CD4-positive, CD25-positive, alpha-beta regulatory T cell (primary cell): ENCODE measurements around the gene HRG. TPM values are rescaled to one million over a fixed set of nuclear protein-coding genes. Genes with fewer than 3 reads are reported as not detected.

Source experiments
- ATAC-seq, 2 donors: fragments of 150-1000 bp; cut with Tn5 transposase; one replicate each; pipeline ENCODE4 v1.10.0; 2021; ENCODE audit warnings: low read depth in 2 of 2, moderate number of reproducible peaks in 2 of 2, moderate library complexity in 1 of 2
- DNase-seq, 3 donors: peaks; one replicate each; pipeline versions ENCODE4 v3.0.0 to v3.0.0-alpha.2; 2012 to 2022; ENCODE audit warnings: mixed read lengths in 1 of 3
- H3K27ac ChIP-seq: one replicate; pipeline ENCODE4 v1.7.0; 2013; ENCODE audit warnings: mild to moderate bottlenecking, low read length; ENCODE audit not compliant: insufficient read depth, poor library complexity, severe bottlenecking
- H3K27me3 ChIP-seq: one replicate; pipeline ENCODE4 v1.7.0; 2013; ENCODE audit warnings: low read length; ENCODE audit not compliant: control insufficient read depth, insufficient read depth
- H3K36me3 ChIP-seq: one replicate; pipeline ENCODE4 v1.7.0; 2013; ENCODE audit warnings: mild to moderate bottlenecking, low read length, moderate library complexity; ENCODE audit not compliant: control insufficient read depth, insufficient read depth
- H3K4me1 ChIP-seq: 2 replicates; pipeline ENCODE4 v1.7.0; 2013; ENCODE audit warnings: mild to moderate bottlenecking, low read length; ENCODE audit not compliant: insufficient read depth, control insufficient read depth, poor library complexity, severe bottlenecking
- H3K4me3 ChIP-seq: one replicate; pipeline ENCODE4 v1.7.0; 2013; ENCODE audit warnings: low read depth, mild to moderate bottlenecking, low read length, moderate library complexity
- H3K9me3 ChIP-seq, 2 experiments: 1 replicate in 1 of 2; 2 replicates in 1 of 2; pipeline ENCODE4 v1.7.0; 2013; ENCODE audit warnings: low read length in 2 of 2, mild to moderate bottlenecking in 1 of 2, moderate library complexity in 1 of 2; ENCODE audit not compliant: control insufficient read depth in 2 of 2
- H3K27ac Mint-ChIP-seq, 3 donors: one replicate each; pipeline ENCODE4 v1.8.0; 2020 to 2022; ENCODE audit warnings: mild to moderate bottlenecking in 3 of 3, mixed read lengths in 3 of 3, moderate library complexity in 2 of 3
- H3K27me3 Mint-ChIP-seq: one replicate; pipeline ENCODE4 v1.8.0; 2022; ENCODE audit warnings: mild to moderate bottlenecking, mixed read lengths
- H3K36me3 Mint-ChIP-seq: one replicate; pipeline ENCODE4 v1.8.0; 2020; ENCODE audit warnings: mixed read lengths
- H3K4me1 Mint-ChIP-seq, 4 donors: one replicate each; pipeline ENCODE4 v1.8.0; 2020 to 2022; ENCODE audit warnings: mixed read lengths in 4 of 4, mild to moderate bottlenecking in 1 of 4
- H3K4me3 Mint-ChIP-seq, 4 donors: one replicate each; pipeline ENCODE4 v1.8.0; 2020 to 2022; ENCODE audit warnings: mild to moderate bottlenecking in 4 of 4, mixed read lengths in 4 of 4, moderate library complexity in 3 of 4
- H3K9me3 Mint-ChIP-seq, 7 donors: one replicate each; pipeline ENCODE4 v1.8.0; 2020 to 2022; ENCODE audit warnings: mixed read lengths in 7 of 7, mild to moderate bottlenecking in 3 of 7, moderate library complexity in 2 of 7
- polyA plus RNA-seq, 4 donors: library from polyadenylated mRNA; unstranded; fragments of 300-500 nt; fragmentation: Illumina TruSeq; gene quantifications; one replicate each; pipeline ENCODE4 v1.2.3, GENCODE V29; 2021
- total RNA-seq: library from RNA; stranded (reverse); gene quantifications from one replicate; pipeline ENCODE4 v1.2.3, GENCODE V29; 2022

Gene HRG
- total and polyA plus RNA-seq, 5 donors from 2014 or later: not detected

DNA sequence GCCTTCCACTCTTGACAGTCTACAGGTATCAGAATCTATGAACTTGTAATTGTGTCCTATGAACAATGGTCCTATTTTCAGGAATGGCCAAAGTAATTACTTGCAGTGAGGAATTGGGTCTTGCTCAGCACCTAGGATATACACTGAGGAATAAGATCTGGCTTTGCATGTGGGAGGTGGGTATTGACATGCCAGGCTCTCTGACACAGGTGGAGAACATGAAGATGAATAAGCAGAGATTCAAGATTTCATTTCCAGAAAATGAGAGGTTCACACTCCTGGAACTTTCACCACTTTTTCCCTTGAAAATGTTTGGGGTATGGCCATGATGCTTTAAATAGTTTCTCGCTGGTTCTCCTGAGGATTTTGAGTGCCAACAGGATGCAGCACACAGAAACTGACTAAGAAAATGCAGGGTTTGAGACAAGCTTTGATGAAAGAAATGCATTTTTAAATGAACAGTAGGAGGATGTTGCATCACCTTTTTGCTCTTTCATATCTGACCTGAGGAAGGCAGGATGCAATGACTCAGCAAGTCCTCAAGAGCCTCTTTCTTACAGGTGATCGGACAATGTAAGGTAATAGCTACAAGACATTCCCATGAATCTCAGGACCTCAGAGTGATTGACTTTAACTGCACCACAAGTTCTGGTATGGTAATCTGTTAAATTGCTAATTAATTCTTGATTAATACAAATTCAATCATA is 3.7 kb downstream of the HRG start:
- H3K27me3 Mint-ChIP-seq: peaks cover 16% of the 10 kb centered on the region
- H3K36me3 Mint-ChIP-seq: no peaks in the 10 kb centered on the region
- H3K9me3 ChIP-seq: no peaks in the 10 kb centered on the region
- H3K9me3 Mint-ChIP-seq: peaks cover 0 to 1% (median 0%) of the 10 kb centered on the region in 7 donors
- peak overlapping the region in 1 of 3 donors; percentile 28 for H3K27ac Mint-ChIP-seq
- no peaks in the 10 kb centered on the region for H3K4me1 ChIP-seq
- H3K27ac ChIP-seq: no peak overlapping the region
- ATAC-seq (no peak), DNase-seq (peak in 1 of 3 donors; percentile 65)
- H3K4me3 Mint-ChIP-seq: no peak overlapping the region
- peaks cover 0 to 7% (median 3%) of the 10 kb centered on the region in 4 donors for H3K4me1 Mint-ChIP-seq
- H3K4me3 ChIP-seq: no peak overlapping the region
- H3K27me3 ChIP-seq: peaks cover 3% of the 10 kb centered on the region
- no peaks in the 10 kb centered on the region for H3K36me3 ChIP-seq

DNA sequence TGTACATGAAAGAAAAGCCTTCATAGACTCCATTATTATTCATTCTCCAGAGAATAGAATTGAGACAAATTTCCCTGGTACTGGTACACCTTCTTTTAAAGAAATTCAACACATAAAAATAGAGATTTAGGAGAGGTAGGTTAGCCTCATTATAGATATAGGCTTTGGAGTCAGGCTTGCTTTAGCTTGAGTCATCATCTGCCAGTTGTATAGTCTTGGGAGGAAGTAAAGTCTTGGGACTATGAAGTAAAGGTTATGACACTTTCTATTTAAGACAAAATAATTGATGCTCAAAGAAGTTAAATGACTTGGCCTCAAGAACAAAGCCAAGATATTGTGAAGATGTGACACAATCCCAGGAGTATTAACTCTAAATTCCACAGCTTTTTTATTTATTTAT is 4.3 kb downstream of the HRG start:
- peaks cover 0 to 7% (median 3%) of the 10 kb centered on the region in 4 donors for H3K4me1 Mint-ChIP-seq
- no peak overlapping the region for H3K27ac Mint-ChIP-seq
- no peak overlapping the region for H3K4me3 Mint-ChIP-seq
- H3K27me3 ChIP-seq: peaks cover 6% of the 10 kb centered on the region
- peaks cover 20% of the 10 kb centered on the region for H3K27me3 Mint-ChIP-seq
- no peaks in the 10 kb centered on the region for H3K9me3 ChIP-seq
- H3K4me1 ChIP-seq: no peaks in the 10 kb centered on the region
- DNase-seq: no peak
- peaks cover 0 to 2% (median 0%) of the 10 kb centered on the region in 7 donors for H3K9me3 Mint-ChIP-seq
- H3K36me3 Mint-ChIP-seq: no peaks in the 10 kb centered on the region
- H3K27ac ChIP-seq: no peak overlapping the region
- ATAC-seq: no peak
- no peak overlapping the region for H3K4me3 ChIP-seq
- no peaks in the 10 kb centered on the region for H3K36me3 ChIP-seq

- Histone ChIP-seq H3K27me3 (peaks cover 8% of the 10 kb centered on the region), H3K36me3 (no peaks in the 10 kb centered on the region), H3K9me3 (no peaks in the 10 kb centered on the region), H3K27ac (no peak overlapping the region), H3K4me3 (no peak overlapping the region), H3K4me1 (no peaks in the 10 kb centered on the region)
- Mint-ChIP-seq H3K4me1 (peaks cover 0 to 7% (median 3%) of the 10 kb centered on the region in 4 donors), H3K27ac (no peak overlapping the region), H3K4me3 (no peak overlapping the region), H3K27me3 (peaks cover 22% of the 10 kb centered on the region), H3K9me3 (peaks cover 0 to 2% (median 0%) of the 10 kb centered on the region in 7 donors), H3K36me3 (no peaks in the 10 kb centered on the region)
- no peak for DNase-seq
- no peak for ATAC-seq
Observed at GRCh38 chr3:186671051-186671450, 5.2 kb downstream of the HRG start.

- H3K27me3 Mint-ChIP-seq: peaks cover 61% of the 10 kb centered on the region
- Histone ChIP-seq H3K36me3 (no peaks in the 10 kb centered on the region), H3K27me3 (peaks cover 18% of the 10 kb centered on the region), H3K4me1 (no peaks in the 10 kb centered on the region), H3K27ac (no peak overlapping the region), H3K9me3 (no peaks in the 10 kb centered on the region), H3K4me3 (no peak overlapping the region)
- H3K4me1 Mint-ChIP-seq: no peaks in the 10 kb centered on the region
- H3K4me3 Mint-ChIP-seq: no peak overlapping the region
- H3K27ac Mint-ChIP-seq: no peak overlapping the region
- H3K9me3 Mint-ChIP-seq: peaks cover 0 to 2% (median 0%) of the 10 kb centered on the region in 7 donors
- H3K36me3 Mint-ChIP-seq: no peaks in the 10 kb centered on the region
- DNase-seq (no peak), ATAC-seq (no peak)
Observed at GRCh38 chr3:186678604-186679003, 12.8 kb downstream of the HRG start.

- ATAC-seq (no peak), DNase-seq (no peak)
- no peaks in the 10 kb centered on the region for H3K36me3 ChIP-seq
- peak overlapping the region in 1 of 3 donors; percentile 42 for H3K27ac Mint-ChIP-seq
- H3K4me1 Mint-ChIP-seq: no peaks in the 10 kb centered on the region
- peaks cover 18% of the 10 kb centered on the region for H3K27me3 ChIP-seq
- H3K36me3 Mint-ChIP-seq: no peaks in the 10 kb centered on the region
- no peak overlapping the region for H3K27ac ChIP-seq
- H3K4me1 ChIP-seq: no peaks in the 10 kb centered on the region
- peaks cover 0 to 2% (median 0%) of the 10 kb centered on the region in 7 donors for H3K9me3 Mint-ChIP-seq
- peaks cover 57% of the 10 kb centered on the region for H3K27me3 Mint-ChIP-seq
- H3K4me3 ChIP-seq: no peak overlapping the region
- H3K9me3 ChIP-seq: no peaks in the 10 kb centered on the region
- H3K4me3 Mint-ChIP-seq: no peak overlapping the region
Observed at GRCh38 chr3:186679151-186679550, 13.3 kb downstream of the HRG start.

DNA sequence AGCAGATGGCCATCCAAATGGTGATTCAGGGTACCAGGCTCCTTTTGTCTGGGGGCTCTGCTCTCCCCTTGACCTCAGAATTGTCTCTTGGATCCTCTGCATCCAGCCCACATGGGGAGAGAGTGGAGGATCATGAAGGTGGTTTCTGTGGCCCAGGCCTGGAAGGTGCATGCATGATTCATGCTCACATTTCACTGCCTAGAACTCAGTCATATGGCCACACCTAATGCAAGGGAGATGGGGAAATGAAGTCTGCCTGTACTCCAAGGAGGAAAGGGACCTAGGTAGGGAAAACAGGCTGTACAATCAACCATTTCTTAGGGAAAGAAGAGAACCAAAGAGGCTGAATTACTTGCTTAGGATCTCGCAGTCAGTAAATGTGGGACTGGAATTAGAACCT is 15.1 kb downstream of the HRG start:
- H3K27ac Mint-ChIP-seq: no peak overlapping the region
- no peak for DNase-seq

DNA sequence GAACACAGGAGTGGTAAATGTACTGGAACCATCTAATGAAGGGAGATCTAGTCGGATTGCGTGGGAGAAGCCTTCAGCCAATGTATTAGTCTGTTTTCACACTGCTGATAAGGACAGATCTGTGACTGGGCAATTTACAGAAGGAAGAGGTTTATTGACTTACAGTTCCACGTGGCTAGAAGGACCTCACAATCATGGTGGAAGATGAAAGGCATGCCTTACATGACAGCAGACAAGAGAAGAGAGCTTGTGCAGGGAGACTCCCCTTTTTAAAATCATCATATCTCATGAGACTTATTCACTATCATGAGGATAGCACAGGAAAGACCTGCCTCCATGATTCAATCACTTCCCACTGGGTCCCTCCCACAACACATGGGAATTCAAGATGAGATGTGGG is 17.0 kb downstream of the HRG start:
- peaks cover 51% of the 10 kb centered on the region for H3K27me3 Mint-ChIP-seq
- ATAC-seq (no peak), DNase-seq (no peak)
- no peaks in the 10 kb centered on the region for H3K4me1 Mint-ChIP-seq
- H3K4me3 Mint-ChIP-seq: no peak overlapping the region
- H3K9me3 Mint-ChIP-seq: peaks cover 0 to 15% (median 5%) of the 10 kb centered on the region in 7 donors
- Histone ChIP-seq H3K4me1 (no peaks in the 10 kb centered on the region), H3K9me3 (no peaks in the 10 kb centered on the region), H3K27ac (no peak overlapping the region), H3K4me3 (no peak overlapping the region), H3K36me3 (no peaks in the 10 kb centered on the region), H3K27me3 (peaks cover 20% of the 10 kb centered on the region)
- H3K36me3 Mint-ChIP-seq: no peaks in the 10 kb centered on the region
- H3K27ac Mint-ChIP-seq: no peak overlapping the region

More for the DNA sequence above, 15.1 kb downstream of the HRG start:
- Mint-ChIP-seq H3K36me3 (no peaks in the 10 kb centered on the region), H3K9me3 (peaks cover 0 to 10% (median 5%) of the 10 kb centered on the region in 7 donors), H3K4me1 (no peaks in the 10 kb centered on the region), H3K27me3 (peaks cover 57% of the 10 kb centered on the region), H3K4me3 (no peak overlapping the region)
- no peaks in the 10 kb centered on the region for H3K9me3 ChIP-seq
- no peaks in the 10 kb centered on the region for H3K36me3 ChIP-seq
- no peak overlapping the region for H3K4me3 ChIP-seq
- H3K27me3 ChIP-seq: peaks cover 15% of the 10 kb centered on the region
- H3K4me1 ChIP-seq: no peaks in the 10 kb centered on the region
- no peak for ATAC-seq
- no peak overlapping the region for H3K27ac ChIP-seq

DNA sequence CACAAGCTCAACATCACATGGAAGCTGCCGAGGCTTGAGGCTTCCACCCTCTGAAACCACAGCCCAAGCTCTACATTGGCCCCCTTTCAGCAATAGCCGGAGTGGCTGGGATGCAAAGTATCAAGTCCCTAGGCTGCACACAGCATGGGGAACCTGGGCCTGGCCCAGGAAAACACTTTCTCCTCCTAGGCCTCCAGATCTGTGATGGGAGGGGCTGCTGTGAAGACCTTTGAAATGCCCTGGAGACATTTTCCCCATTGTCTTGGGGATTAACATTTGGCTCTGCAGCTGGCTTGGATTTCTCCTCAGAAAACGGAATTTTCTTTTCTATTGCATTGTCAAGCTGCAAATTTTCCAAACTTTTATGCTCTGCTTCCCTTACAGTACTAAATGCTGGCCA is 18.2 kb downstream of the HRG start:
- Histone ChIP-seq H3K36me3 (no peaks in the 10 kb centered on the region), H3K4me1 (no peaks in the 10 kb centered on the region), H3K27me3 (peaks cover 19% of the 10 kb centered on the region), H3K27ac (no peak overlapping the region), H3K4me3 (no peak overlapping the region), H3K9me3 (no peaks in the 10 kb centered on the region)
- DNase-seq: no peak
- Mint-ChIP-seq H3K27ac (no peak overlapping the region), H3K4me3 (no peak overlapping the region), H3K36me3 (no peaks in the 10 kb centered on the region), H3K9me3 (peaks cover 0 to 15% (median 5%) of the 10 kb centered on the region in 7 donors), H3K27me3 (peaks cover 52% of the 10 kb centered on the region), H3K4me1 (no peaks in the 10 kb centered on the region)
- ATAC-seq: no peak
